Spleen (tissue), 7 donors: Measurements from ENCODE around the gene LRRC8A.

ENCODE experiments used
- CTCF ChIP-seq, 11 experiments: fragments of 200-600 bp in 7 of 11; fragments of 450-650 bp in 4 of 11; sonication (generic) in 4 of 11; IDR thresholded peaks in 8 of 11; conservative IDR thresholded peaks in 3 of 11; 1 replicate in 7 of 11; 2 replicates in 4 of 11; pipeline versions ENCODE4 v1.4.0 to v1.8.0; 2016 to 2021; ENCODE audit warnings: antibody characterized with exemption in 11 of 11, inconsistent platforms in 4 of 11, mild to moderate bottlenecking in 1 of 11
- POLR2AphosphoS5 ChIP-seq, 3 donors: sonication (generic); formaldehyde crosslinking; IDR thresholded peaks; one replicate each; pipeline ENCODE4 v1.5.1; 2017; ENCODE audit warnings: antibody characterized with exemption in 3 of 3
- donor health status: DM: no; HTN: no; CAD: no; lungs with moderate emphysema.
- donor health status: DM: no; HTN: no; CAD: no.
- donor health status: DM: no; HTN: no; CAD: no.

- no peak for TF ChIP-seq CTCF (IDR thresholded peaks at IDR 0.05 in 8 of 11, conservative IDR thresholded peaks at IDR 0.05 in 3 of 11)
- TF ChIP-seq POLR2AphosphoS5 (IDR thresholded peaks at IDR 0.05): no peak
Measured at GRCh38 chr9:128870128-128870940, 11.6 kb upstream of the LRRC8A start.
